NCI-H1694 treated with DMSO at 0.1 percent for 48 hours (cell line): ENCODE data around the gene RFX5.
"Not testable (repeated sequence)": the region's sequence is repeated elsewhere in the genome, so short reads cannot be mapped to it uniquely, and the experiment has no call there.

ENCODE experiments used
- DNase-seq: peaks from one replicate; lab custom pipeline; 2025; lab: John Stamatoyannopoulos, UW

Gene RFX5

DNA sequence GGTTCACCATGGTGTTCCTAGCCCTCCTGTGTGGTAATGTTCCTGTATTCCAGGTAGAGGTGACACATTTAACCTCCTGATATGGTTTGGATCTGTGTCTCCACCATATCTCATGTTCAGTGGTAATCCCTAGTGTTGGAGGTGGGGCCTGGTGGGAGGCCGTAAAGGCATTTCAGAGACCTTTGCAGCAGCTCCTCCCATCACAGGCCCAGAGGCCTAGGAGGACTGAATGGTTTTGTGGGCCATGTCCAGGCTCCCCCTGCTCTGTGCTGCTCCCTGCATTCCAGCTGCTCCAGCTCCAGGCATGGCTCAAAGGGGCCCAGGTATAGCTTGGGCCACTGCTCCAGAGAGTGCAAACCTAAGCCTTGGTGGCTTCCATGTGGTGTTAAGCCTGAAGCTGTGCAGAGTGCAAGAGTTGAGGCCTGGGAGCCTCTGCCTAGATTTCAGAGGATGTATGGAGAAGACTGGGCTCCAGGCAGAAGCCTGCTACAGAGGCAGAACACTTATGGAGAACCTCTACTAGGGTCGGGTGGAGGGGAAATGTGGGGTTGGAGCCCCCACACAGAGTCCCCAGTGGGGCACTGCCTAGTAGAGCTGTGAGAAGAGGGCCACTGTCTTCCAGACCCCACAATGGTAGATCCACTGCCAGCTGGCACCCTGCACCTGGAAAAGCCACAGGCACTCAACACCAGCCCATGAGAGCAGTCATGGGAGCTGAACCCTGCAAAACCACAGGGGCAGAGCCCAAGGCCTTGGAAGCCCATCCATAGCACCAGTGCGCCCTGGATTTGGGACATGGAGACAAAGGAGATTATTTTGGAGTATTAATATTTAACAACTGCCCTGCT, 15.5 kb upstream of the RFX5 start:
- no peak for DNase-seq

DNA sequence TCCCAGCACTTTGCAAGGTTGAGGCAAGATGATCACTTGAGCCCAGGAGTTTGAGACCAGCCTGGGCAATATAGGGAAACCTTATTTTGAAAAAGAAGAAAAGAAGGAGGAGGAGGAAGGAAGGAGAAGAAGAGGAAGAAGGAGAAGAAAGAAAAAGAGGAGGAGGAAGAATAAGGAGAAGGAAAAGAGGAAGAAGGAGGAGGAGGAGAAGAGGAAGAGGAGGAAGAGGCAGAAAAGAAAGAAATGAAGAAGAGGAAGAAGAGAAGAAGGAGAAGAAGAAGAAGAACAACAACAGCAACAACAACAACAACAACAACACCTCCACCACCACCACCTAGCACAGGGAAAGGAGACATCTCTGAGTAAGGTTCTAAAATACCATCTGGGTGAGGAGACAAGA, 14.8 kb upstream of the RFX5 start:
- DNase-seq = no peak

DNA sequence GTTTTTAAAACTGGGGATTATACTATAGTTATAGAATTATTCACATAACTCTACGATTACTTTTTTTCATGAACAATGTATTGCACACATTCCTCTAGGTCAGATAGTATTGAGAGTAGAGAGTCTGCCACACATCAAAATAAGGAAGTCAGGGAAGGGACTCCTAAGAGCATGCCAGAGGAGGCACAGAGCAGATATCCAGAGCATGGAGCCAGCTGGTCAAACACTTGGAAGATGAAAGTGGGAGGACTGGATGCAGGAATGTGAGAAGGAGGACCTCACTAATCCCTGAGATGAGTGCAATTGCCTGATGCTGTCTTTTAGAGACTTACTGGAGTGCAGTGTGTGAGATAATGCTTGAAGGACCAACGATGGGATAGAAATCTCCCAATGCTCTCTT, 9.6 kb upstream of the RFX5 start:
- no peak for DNase-seq

DNA sequence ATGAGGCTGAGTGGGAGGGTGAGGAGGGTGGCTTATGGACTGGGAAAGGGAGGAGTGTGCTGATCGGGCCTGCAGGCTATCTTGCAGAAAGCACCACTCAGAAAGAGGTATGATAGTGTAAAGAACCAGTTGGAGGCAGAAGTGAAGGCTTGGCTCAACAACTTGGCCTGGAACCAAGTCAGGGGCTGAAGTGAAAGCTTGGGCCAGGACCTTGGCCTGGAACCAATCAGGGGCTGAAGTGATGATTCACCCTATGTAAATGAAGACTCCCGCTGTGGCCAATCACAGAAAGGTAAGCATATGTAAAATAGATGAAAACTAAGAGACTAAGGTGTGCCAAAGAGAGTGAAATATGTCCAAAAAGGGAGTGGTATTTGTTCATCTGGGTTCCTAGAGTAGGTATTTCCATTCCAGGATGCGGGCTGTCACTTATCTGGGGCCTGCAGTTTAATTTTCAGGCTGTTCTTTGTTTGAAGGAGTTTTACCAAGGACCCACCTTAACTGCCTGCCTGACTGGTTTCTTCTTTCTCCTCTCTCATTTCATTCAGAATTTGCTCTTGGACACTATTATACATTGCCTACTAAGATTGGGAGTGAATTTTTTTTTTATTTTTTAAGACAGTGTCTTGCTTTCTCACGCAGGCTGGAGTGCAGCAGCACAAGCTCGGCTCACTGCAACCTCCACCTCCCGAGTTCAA, 5.1 kb upstream of the RFX5 start:
- no peak for DNase-seq

DNA sequence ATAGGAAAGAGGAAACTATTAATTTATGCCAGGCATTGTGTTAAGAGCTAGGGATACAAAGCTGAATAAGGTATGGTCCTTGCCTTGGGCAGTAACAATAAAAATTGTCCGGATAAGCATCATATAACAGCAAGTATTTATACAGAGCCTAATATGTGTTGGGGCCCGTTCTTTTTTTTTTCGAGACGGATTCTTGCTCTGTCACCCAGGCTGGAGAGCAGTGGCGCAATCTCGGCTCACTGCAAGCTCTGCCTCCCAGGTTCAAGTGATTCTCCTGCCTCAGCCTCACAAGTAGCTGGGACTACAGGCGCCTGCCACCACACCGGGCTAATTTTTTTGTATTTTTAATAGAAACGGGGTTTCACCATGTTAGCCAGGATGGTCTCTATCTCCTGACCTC, 3.3 kb upstream of the RFX5 start:
- not testable (repeated sequence) for DNase-seq

DNA sequence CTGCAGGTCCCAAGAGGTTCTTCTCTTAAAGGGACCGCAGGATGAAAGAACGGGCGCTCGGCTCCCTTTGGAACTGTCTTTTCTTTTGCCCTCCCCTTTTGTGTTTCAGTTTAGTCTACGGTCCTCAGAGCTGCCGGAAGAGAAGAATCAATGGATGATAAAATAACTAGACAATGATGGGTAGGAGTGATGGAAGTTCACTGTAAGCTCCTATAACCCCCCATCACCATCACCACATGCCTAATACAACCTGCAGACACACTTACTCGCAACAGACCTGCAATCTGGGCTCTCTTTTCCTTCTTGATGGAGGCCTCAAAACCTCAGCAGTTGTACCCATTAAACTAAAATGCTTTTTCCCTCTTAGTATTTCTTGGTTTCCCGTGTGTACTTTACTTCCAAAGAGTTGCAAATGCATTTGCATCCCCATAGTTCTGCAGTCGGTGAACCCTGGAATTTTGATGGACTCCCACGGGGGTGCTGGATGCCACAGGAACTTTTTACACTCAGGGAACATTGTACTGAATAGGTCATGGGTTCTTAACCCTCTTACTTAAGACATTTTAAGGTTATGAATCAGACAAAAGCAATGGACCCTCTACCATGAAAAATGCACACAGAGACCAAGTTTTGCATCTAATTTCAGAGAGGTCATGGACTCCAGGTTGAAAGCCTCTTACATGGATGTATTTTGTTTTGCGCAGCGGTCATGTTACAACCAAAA, 633 bp upstream of the RFX5 start:
- no peak for DNase-seq

DNA sequence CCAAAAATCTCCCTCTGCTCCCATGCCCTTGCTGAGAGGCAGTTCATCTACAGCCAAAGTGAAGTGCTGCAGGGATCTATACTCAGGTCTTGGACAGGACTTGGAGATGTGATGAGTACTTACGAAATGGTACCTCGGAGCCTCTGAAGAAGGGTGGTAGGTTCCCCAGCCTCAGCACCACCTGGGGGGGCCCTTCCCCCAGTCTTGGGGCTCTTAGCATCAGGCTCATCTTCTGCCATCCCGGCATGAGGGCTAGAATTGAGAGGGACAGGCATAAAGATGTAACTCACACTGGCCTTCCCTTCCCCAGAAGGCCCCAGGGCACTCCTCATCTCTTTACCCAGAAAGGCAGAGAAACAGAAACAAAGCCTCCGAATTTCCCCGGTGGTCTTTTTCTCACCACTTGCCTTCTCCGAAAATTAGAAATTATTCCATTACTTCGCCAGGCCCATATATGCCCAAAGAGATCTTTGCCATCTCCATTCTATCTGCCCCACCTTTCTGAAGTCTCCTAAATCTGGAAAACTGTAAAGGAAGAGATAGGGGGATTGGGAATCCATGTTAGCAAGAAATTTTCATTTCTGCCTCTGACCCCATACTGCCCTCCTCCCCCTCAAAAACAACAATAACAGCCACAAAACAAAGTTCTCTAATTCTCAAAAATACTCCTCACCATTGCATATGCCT, 827 bp downstream of the RFX5 start:
- DNase-seq = no peak

DNA sequence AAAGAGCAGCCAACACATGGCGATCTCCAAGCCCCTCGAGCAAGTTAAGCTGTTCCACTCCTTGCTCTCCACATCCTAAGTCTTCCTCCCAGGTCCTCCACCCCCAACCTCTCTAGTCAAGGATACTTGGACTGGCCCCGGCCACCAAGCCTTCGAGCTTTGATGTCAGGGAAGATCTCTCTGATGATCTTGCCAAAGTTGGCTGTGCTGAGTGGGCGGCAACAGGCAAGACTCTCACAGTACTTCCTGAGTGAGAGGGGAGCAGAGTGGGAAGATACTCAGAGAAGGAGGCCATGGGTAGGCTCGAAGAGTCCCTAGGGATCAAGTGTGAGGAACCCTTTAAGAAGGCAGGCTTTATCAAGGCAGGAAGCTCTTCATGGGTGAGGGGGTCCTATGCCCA, 2.8 kb downstream of the RFX5 start:
- no peak for DNase-seq

DNA sequence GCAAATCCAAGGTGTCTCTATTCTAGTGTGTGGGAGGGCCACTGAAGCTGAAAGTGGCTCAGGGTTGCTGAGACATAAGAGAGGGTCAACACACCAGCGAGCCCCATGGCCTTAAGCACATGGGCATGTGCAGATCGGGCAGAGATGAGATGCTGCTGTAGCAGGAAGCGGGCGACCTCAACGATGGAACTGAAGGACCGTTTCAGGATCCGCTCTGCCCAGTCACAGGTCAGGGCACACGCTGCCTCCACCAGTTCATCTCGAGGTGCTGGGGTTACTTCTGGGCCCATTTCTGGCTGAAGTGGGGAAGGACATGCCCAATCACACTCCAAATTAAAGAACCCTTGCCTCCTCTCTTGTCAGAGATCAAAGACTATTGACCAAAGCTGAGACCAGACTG, 3.5 kb downstream of the RFX5 start:
- no peak for DNase-seq

DNA sequence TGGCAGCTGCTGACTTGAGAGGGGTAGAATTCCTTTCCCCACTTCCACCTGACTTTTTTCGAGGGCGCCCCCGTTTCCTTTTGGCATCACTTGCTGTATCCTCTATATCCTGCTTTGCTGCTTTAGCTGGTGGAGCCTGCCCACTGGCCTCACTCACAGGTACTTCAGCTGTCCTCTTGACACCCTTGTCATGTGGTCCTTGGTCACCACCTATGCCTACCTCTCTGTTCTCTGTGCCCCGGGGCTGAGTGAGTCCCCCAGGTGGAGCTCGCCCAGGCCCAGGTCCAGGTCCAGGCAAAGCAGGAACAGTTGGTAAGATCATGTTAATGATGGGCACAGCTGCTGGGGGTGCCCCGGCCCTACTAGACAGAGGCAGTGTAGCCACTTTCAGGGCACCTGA, 4.5 kb downstream of the RFX5 start:
- no peak for DNase-seq

DNA sequence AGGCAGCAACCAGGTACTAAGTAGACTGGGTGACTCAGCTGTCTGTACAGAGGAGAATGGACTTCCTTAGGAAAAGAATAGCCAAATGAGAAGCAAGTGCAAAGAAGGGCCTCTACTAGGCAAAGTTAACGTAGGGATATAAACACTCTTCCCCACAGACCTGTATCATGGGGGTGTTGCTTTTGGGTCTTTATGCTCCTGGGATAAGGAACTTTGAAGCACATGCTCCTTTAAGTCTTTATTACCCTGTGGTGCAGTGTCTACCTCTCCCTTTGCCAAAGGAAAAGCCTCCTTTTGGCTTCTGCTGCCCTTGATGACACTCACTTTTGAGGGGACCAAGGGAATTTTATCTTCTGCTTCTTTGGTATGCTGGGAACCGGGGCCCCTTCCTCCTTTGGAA, 5.0 kb downstream of the RFX5 start:
- no peak for DNase-seq

DNA sequence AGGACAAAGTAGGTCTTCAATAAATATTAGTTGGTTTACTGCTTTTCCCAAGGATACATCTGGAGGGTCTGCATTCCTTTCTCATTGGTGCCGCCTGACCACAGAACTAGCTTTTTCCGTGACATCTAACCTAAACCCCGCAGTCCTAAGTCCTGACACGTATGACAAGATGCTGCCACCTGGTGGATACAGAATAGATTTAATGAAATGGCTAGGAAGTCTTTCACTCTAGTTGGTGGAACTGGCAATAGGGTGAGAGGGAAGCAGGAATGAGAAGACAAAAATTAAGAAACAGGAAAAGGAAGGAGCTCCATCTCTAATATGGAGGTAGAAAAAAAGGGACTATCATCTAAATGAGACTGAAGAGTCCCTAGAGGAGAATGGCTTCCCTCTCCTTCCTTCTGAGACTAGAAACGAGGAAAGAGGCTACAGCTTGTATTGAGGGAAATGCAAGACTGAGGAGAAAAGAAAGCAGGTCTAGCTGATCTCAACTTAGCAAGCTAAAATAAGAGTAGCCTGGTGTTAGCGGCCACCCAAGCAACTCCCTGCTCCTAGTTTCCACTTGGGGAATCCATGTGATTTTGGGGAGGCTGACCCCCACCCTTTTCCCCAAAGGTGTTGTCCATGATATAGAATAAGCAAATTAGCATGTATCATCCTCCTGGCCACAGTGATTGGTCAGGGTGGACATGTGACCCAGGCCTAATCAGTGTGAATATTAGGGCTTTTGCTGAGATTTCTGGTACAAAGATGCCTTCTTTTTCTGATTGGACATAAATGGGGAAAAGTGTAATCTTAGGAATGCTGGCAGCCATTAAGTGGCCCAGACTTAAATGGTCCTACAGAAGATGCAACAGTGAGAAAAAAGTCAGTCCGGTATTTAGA, 5.9 kb downstream of the RFX5 start:
- peak; percentile 94 for DNase-seq

DNA sequence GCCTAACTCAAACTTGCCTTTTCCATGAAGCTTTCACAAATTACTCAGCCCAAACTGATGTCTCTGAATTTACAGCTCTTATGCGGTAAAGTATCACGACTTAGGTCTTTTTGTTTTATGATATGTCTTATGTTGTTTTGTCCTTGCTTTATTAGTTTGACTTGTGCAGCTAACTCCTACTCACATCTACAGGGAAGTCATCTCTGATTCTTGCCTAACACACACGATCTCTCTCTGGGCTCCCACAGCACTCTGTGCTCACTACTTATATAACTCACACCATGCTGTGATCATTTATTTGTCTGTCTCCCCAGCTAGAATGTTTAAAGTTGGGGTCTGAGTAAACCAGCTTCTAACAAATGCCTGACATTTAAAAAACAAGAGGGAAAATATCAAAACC, 10.5 kb downstream of the RFX5 start:
- no peak for DNase-seq

DNA sequence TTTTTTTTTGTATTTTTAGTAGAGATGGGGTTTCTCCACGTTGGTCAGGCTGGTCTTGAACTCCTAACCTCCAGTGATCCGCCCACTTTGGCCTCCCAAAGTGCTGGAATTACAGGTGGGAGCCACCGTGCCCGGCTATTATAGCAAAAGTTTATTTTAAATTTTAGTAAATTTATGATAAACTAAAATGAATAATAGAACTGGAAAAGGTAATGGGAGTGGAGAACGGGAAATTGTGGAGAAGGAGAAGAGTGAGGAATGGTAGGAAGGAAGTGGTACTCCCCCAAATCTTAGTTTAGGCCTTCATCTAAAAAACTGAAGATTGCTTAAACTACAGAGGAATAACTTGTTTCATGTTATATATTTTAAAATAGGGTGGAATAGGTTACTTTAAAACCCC, 12.2 kb downstream of the RFX5 start:
- no peak for DNase-seq

DNA sequence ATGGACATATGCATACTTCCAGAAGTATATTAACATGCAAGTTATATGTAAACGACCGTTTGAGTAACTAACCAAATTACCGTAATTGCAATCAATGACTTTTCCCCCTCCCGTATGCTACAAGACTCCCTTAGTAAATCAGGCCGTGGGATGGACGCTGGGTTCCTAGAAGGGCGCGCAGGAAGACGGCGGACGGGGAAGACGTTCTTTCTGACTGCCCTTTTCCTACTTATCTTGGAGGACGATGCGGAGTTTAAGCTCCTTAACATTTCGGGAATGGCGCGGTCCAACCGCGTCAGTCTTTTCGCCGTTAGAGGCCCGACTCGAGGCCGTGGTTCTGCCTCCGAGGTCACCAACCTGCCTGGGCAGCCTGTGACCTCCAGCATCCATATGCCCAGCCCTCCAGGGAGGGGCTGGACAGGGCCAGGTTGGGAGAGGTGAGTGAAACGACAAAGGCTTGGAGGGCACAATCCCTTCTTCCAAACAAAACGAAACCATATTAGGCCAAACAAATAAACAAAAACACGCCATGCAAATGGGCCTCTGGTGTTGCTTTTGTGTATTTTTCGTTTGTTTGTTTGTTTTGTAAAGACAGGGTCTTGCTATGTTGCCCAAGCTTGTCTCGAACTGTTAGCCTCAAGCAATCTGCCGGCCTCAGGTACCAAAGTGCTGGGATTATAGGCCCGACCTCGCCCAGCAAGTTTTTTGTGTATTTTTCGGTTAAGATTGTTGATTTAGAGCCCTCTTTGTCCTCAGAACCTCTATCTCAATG, 19.0 kb downstream of the RFX5 start:
- DNase-seq = no peak

DNA sequence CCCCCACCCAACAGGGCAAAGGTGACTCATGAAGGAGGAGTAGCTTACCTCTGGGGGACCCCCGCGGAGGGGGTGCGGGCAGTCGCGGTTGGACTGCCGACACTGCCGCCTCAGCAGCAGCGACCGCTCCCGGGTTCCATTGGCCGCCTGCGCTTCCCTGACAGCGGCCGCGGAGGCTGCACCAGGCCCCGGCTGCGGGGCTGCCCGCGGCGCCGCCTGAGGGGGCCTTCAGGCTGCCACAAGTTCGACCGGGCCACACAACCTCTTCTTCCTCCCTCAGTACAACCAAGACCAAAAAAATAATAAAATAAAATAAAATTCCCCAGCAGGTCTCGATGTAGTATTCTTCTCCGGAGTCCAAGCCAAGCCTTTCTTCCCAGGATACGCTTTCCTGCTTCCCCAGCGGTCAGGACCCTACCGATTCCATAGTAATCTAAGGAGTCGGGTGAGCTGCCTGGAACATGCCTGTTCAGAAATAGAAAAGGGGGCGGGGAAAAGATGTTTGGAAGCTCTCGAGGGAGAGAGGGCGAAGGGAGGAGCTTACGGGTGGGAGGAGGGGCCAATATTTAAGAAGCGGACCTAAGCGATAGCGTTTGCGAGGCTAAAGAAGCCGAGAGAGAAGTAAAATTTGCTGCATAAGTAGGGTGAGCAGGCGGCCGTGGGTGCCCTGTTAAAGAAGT, 19.7 kb downstream of the RFX5 start, which contains the start of gene PI4KB:
TSS of gene PI4KB (minus strand) at position 194 of the 680 bp plus-strand sequence. CDS start 10,935 bp downstream, outside the sequence.
- peak; percentile 99 for DNase-seq

DNA sequence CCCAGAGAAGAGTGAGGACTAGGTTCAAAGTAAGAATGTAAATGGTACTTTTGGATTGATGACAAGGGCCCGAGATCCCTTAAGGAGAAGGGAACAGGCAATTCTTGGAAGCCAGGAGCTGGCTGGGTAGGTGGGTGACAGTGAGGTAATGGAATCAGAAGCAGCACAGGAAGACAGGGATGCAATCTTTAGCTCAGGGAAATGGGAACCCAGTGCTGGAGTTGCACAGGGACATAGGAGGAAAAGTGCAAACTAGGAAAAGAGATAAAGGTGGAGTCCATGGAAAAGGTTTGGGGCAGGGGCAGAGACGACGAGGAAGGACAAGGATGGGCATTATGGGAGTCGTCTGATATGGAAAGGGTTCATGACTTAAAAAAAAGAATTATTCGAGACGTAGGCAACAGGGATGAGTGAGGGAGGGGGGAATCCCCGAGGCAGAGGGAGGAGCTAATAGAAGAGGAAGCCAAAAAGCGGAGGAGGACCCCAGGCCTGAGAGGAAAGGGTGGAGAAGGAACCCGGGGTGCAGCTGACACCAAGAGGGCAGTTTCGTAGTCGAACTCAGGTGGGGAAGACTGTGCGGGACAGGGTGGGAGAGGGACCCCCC, 20.3 kb downstream of the RFX5 start:
- peak; percentile 38 for DNase-seq

DNA sequence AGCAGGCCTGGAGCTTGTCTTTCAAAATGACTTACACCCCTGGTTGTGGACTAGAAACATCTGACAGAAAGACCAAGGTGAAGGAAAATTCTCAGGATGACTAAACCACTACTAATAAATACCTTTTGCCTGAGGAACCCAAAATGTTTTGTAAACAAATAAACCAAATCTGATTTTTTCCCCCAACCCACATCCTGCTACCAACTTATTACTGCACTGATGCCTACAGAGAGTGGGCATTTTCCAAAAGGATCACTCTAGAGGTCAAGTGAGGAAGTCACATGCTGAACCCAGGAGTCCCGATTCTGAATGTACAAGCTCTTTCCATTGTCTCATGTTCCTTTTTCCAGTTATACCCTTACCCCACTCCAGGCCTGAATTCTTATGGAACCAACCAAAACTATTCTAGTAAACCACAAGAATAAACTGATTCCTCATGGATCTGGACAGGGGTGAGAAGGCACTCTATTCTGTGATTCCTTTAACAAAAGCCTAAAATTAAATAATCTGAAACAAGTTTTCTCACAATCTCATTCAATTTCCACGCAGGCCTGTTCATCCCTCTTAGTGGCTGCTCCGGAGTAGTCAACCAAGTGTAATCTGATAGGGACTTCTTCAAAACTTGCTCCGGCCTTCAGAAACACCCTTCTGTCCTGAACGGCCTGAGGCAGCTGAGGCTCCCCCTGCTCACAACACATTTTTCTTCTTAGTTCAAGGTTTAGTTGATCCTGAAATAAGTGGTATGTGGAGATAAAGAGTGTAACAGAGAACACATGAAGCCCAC, 21.2 kb downstream of the RFX5 start:
- DNase-seq = no peak

DNA sequence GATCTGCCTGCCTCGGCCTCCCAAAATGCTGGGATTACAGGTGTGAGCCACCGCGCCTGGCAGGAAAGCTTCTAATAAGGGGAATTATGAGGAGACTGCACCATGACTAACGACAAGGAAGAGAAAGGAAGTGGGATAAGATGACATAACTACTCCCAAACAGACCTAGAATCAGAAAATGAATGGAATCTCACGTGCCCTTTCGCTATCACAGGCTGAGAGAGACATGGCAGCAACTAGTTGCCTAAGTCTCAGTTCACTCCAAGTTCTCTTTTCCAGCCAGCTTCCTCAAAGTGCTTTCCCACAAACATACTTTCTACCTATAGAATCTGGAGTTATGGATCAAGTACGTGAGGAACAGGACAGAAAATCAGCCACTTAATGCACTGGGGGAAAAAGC, 21.8 kb downstream of the RFX5 start:
- DNase-seq = no peak
